Measurements from ENCODE around the gene ANKRD11.
A peak's percentile ranks its signal among the peaks of the same experiment; 100 is the strongest.

ANKRD11 gene

DNA sequence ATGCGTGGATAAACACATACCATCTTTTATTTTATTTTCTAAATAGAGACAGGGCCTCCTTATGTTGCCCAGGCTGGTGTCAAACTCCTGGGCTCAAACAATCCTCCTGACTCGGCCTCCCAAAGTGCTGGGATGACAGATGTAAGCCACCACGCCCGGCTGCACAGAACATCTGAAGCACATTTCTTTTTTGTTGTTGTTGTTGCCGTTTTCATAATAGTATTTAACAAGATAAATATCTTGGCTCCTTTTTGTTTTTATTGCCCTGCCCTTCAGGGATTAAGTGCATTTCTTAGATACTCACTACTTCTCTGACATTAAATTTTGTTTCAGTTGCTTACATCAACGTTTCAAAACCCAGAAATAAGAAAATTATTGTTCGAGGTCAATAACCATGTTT, 37.4 kb downstream of the ANKRD11 start:
- Histone ChIP-seq H3K23ac (ENCODE audit: low read length) (no peak overlapping the region), H3K36me3 (ENCODE audit: control insufficient read depth, insufficient read depth, low read length) (no peaks in the 10 kb centered on the region), H3K79me1 (ENCODE audit: low read length) (peaks cover 20% of the 10 kb centered on the region), H2BK120ac (ENCODE audit: low read depth, low read length) (no peak overlapping the region), H2AK5ac (ENCODE audit: low read length) (no peak overlapping the region), H3K27me3 (ENCODE audit: insufficient read depth, low read length, poor library complexity) (no peaks in the 10 kb centered on the region), H2BK15ac (replicated peaks; ENCODE audit: low read depth) (no peak overlapping the region), H3K56ac (ENCODE audit: low read length) (no peak overlapping the region), H3K4me2 (ENCODE audit: low read length) (no peak overlapping the region), H3K4ac (ENCODE audit: low read depth, low read length) (no peak overlapping the region), H3K18ac (ENCODE audit: low read length) (no peak overlapping the region), H3K79me2 (ENCODE audit: control insufficient read depth, insufficient read depth, low read length) (peaks cover 87% of the 10 kb centered on the region), H2BK5ac (ENCODE audit: low read length) (no peak overlapping the region), H3K4me1 (ENCODE audit: control insufficient read depth, low read depth, low read length) (peaks cover 4% of the 10 kb centered on the region), H4K8ac (ENCODE audit: low read depth, low read length) (no peak overlapping the region), H4K5ac (ENCODE audit: low read length) (no peak overlapping the region), H3K4me3 (ENCODE audit: low read length) (no peak overlapping the region), H3K9ac (ENCODE audit: low read length) (no peak overlapping the region), H3K27ac (ENCODE audit: low read depth, low read length) (no peak overlapping the region)
- DNase-seq, result no peak
- no CpG with 5 or more reads among the region's 7 CpGs for WGBS (ENCODE audit: extremely low coverage, insufficient coverage, low lambda C conversion rate)

DNA sequence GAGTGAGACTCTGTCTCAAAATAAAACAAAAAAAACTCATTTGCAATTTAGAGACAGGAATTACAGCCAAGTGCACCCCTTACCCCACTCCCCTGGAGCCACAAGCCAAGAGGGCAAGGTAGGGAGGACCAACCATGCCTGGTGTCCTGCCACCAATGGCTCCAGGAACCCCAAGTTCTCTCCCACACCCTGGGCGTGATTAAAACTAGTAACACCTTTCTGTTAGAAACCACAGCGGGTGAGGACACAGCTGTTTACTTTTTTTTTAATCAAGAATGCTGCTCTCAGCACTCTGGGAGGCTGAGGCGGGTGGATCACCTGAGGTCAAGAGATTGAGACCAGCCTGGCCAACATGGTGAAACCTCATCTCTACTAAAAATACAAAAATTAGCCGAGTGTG, 38.1 kb downstream of the ANKRD11 start:
- H2BK120ac ChIP-seq (ENCODE audit: low read depth, low read length), result no peak overlapping the region
- no peak overlapping the region for H2BK5ac ChIP-seq (ENCODE audit: low read length)
- no peak overlapping the region for H2BK15ac ChIP-seq (replicated peaks; ENCODE audit: low read depth)
- peaks cover 20% of the 10 kb centered on the region for H3K79me1 ChIP-seq (ENCODE audit: low read length)
- H4K5ac ChIP-seq (ENCODE audit: low read length), result no peak overlapping the region
- H3K36me3 ChIP-seq (ENCODE audit: control insufficient read depth, insufficient read depth, low read length), result no peaks in the 10 kb centered on the region
- no peak overlapping the region for H3K4ac ChIP-seq (ENCODE audit: low read depth, low read length)
- H3K23ac ChIP-seq (ENCODE audit: low read length), result no peak overlapping the region
- no peak overlapping the region for H3K27ac ChIP-seq (ENCODE audit: low read depth, low read length)
- H3K4me2 ChIP-seq (ENCODE audit: low read length), result no peak overlapping the region
- WGBS (ENCODE audit: extremely low coverage, insufficient coverage, low lambda C conversion rate), result no CpG with 5 or more reads among the region's 4 CpGs
- peaks cover 6% of the 10 kb centered on the region for H3K4me1 ChIP-seq (ENCODE audit: control insufficient read depth, low read depth, low read length)
- no peak overlapping the region for H2AK5ac ChIP-seq (ENCODE audit: low read length)
- no peak overlapping the region for H4K8ac ChIP-seq (ENCODE audit: low read depth, low read length)
- H3K9ac ChIP-seq (ENCODE audit: low read length), result no peak overlapping the region
- no peak for DNase-seq
- peaks cover 87% of the 10 kb centered on the region for H3K79me2 ChIP-seq (ENCODE audit: control insufficient read depth, insufficient read depth, low read length)
- H3K56ac ChIP-seq (ENCODE audit: low read length), result no peak overlapping the region
- H3K27me3 ChIP-seq (ENCODE audit: insufficient read depth, low read length, poor library complexity), result no peaks in the 10 kb centered on the region
- no peak overlapping the region for H3K4me3 ChIP-seq (ENCODE audit: low read length)
- no peak overlapping the region for H3K18ac ChIP-seq (ENCODE audit: low read length)

DNA sequence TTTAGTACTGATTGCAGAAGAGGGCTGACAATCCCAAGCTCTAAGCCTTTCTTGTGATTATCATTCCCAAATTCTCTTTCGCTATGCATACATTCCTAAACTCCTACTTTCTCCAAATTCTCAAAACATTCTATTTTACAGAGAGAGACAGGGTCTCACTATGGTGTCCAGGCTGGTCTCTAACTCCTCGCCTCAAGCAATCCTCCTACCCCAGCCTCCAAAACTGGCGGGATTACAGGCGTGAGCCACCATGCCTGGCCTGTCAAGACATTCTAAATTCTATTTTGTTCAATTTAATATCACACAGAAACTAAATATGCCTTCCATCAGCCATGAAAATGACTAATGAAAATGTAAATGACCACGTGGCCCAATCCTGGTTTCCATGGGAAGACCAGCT, 39.8 kb downstream of the ANKRD11 start:
- Histone ChIP-seq H3K79me1 (ENCODE audit: low read length) (peaks cover 19% of the 10 kb centered on the region), H3K18ac (ENCODE audit: low read length) (no peak overlapping the region), H2BK120ac (ENCODE audit: low read depth, low read length) (no peak overlapping the region), H3K36me3 (ENCODE audit: control insufficient read depth, insufficient read depth, low read length) (no peaks in the 10 kb centered on the region), H2AK5ac (ENCODE audit: low read length) (no peak overlapping the region), H3K9ac (ENCODE audit: low read length) (no peak overlapping the region), H3K27ac (ENCODE audit: low read depth, low read length) (no peak overlapping the region), H3K56ac (ENCODE audit: low read length) (no peak overlapping the region), H4K8ac (ENCODE audit: low read depth, low read length) (no peak overlapping the region), H3K4ac (ENCODE audit: low read depth, low read length) (no peak overlapping the region), H3K79me2 (ENCODE audit: control insufficient read depth, insufficient read depth, low read length) (peaks cover 87% of the 10 kb centered on the region), H3K23ac (ENCODE audit: low read length) (no peak overlapping the region), H3K4me2 (ENCODE audit: low read length) (no peak overlapping the region), H2BK15ac (replicated peaks; ENCODE audit: low read depth) (no peak overlapping the region), H3K4me1 (ENCODE audit: control insufficient read depth, low read depth, low read length) (peaks cover 7% of the 10 kb centered on the region), H2BK5ac (ENCODE audit: low read length) (no peak overlapping the region), H3K4me3 (ENCODE audit: low read length) (no peak overlapping the region), H3K27me3 (ENCODE audit: insufficient read depth, low read length, poor library complexity) (no peaks in the 10 kb centered on the region), H4K5ac (ENCODE audit: low read length) (no peak overlapping the region)
- 100% methylated on average over 1 of the region's 5 CpGs for WGBS (ENCODE audit: extremely low coverage, insufficient coverage, low lambda C conversion rate)
- no peak for DNase-seq

DNA sequence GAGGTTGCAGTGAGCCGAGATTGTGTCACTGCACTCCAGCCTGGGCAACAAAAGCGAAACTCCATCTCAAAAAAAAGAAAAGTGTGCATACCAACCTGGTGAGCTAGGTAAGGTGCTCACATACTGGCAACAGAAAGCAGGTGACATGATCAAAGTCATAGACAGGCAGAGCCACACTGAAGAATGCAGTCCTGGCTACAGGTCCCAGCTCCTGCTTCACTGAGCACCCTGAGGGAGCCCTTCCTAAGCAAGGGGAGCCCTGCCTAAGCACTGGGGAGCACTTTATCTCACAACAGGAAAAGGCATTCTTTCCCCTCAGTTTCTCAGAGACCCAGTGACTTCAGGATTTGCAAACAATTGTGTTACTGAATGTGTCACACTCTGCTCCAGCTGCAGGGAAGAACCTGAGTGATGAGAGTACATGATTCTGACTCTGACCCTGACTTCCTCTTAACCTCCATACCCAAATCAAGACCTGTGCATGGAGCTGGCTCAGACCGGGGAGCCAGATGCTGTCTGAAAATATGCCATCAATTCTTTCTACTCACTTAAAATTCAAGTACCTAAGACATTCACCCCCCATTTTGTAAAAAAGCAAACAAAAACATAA, 40.5 kb downstream of the ANKRD11 start:
- Histone ChIP-seq H4K8ac (ENCODE audit: low read depth, low read length) (no peak overlapping the region), H3K4me1 (ENCODE audit: control insufficient read depth, low read depth, low read length) (peaks cover 8% of the 10 kb centered on the region), H2AK5ac (ENCODE audit: low read length) (no peak overlapping the region), H2BK5ac (ENCODE audit: low read length) (no peak overlapping the region), H3K36me3 (ENCODE audit: control insufficient read depth, insufficient read depth, low read length) (no peaks in the 10 kb centered on the region), H4K5ac (ENCODE audit: low read length) (no peak overlapping the region), H2BK120ac (ENCODE audit: low read depth, low read length) (no peak overlapping the region), H3K4me3 (ENCODE audit: low read length) (no peak overlapping the region), H3K18ac (ENCODE audit: low read length) (no peak overlapping the region), H3K4me2 (ENCODE audit: low read length) (no peak overlapping the region), H3K23ac (ENCODE audit: low read length) (no peak overlapping the region), H2BK15ac (replicated peaks; ENCODE audit: low read depth) (no peak overlapping the region), H3K4ac (ENCODE audit: low read depth, low read length) (no peak overlapping the region), H3K27ac (ENCODE audit: low read depth, low read length) (no peak overlapping the region), H3K9ac (ENCODE audit: low read length) (no peak overlapping the region), H3K79me1 (ENCODE audit: low read length) (peaks cover 19% of the 10 kb centered on the region), H3K56ac (ENCODE audit: low read length) (no peak overlapping the region), H3K27me3 (ENCODE audit: insufficient read depth, low read length, poor library complexity) (no peaks in the 10 kb centered on the region), H3K79me2 (ENCODE audit: control insufficient read depth, insufficient read depth, low read length) (peaks cover 88% of the 10 kb centered on the region)
- DNase-seq, result peak; percentile 74
- no CpG with 5 or more reads among the region's 3 CpGs for WGBS (ENCODE audit: extremely low coverage, insufficient coverage, low lambda C conversion rate)

DNA sequence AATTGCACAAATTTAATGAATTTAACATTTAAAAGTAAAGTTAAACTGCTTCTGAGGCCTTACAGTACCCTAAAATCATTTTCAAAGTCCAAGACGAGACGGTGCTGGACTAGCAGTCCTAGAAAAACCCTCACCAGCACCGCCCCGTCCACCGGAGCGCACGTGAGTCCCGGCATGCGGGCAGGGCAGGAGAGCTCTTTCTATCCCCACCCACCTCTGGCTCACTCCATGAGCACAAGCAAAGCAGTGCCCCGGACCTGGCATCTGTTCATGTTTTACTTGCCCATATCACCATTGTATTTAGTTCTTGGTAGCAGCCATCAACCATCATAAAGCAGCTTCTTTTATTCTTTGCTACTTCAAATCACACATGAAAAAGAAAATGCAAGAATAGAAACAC, 41.7 kb downstream of the ANKRD11 start:
- Histone ChIP-seq H2BK120ac (ENCODE audit: low read depth, low read length) (no peak overlapping the region), H3K36me3 (ENCODE audit: control insufficient read depth, insufficient read depth, low read length) (no peaks in the 10 kb centered on the region), H3K23ac (ENCODE audit: low read length) (no peak overlapping the region), H3K79me1 (ENCODE audit: low read length) (peaks cover 19% of the 10 kb centered on the region), H3K79me2 (ENCODE audit: control insufficient read depth, insufficient read depth, low read length) (peaks cover 92% of the 10 kb centered on the region), H3K27ac (ENCODE audit: low read depth, low read length) (no peak overlapping the region), H3K27me3 (ENCODE audit: insufficient read depth, low read length, poor library complexity) (no peaks in the 10 kb centered on the region), H3K4ac (ENCODE audit: low read depth, low read length) (no peak overlapping the region), H2AK5ac (ENCODE audit: low read length) (no peak overlapping the region), H3K18ac (ENCODE audit: low read length) (no peak overlapping the region), H2BK5ac (ENCODE audit: low read length) (no peak overlapping the region), H3K56ac (ENCODE audit: low read length) (no peak overlapping the region), H3K4me1 (ENCODE audit: control insufficient read depth, low read depth, low read length) (peaks cover 14% of the 10 kb centered on the region), H4K8ac (ENCODE audit: low read depth, low read length) (no peak overlapping the region), H3K4me3 (ENCODE audit: low read length) (no peak overlapping the region), H2BK15ac (replicated peaks; ENCODE audit: low read depth) (no peak overlapping the region), H4K5ac (ENCODE audit: low read length) (no peak overlapping the region), H3K9ac (ENCODE audit: low read length) (no peak overlapping the region), H3K4me2 (ENCODE audit: low read length) (no peak overlapping the region)
- no peak for DNase-seq
- WGBS (ENCODE audit: extremely low coverage, insufficient coverage, low lambda C conversion rate), result no CpG with 5 or more reads among the region's 10 CpGs

DNA sequence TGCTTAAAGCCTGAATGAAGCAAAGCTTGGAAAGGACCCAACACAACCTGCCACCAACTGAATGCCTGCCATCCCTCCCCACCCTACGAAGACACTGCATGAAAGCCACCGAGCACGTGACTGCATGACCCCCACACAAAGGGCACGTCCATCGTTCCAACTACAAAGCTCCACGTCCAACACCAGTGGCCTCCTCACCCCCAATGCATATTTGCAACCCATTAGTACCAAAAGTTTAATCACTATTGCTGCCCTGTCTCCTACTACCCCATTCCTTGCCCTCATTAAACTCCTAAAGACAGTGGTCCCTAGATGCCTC, 43.4 kb downstream of the ANKRD11 start:
- Histone ChIP-seq H3K27me3 (ENCODE audit: insufficient read depth, low read length, poor library complexity) (no peaks in the 10 kb centered on the region), H3K36me3 (ENCODE audit: control insufficient read depth, insufficient read depth, low read length) (no peaks in the 10 kb centered on the region), H3K27ac (ENCODE audit: low read depth, low read length) (no peak overlapping the region), H2BK15ac (replicated peaks; ENCODE audit: low read depth) (no peak overlapping the region), H2AK5ac (ENCODE audit: low read length) (no peak overlapping the region), H3K56ac (ENCODE audit: low read length) (no peak overlapping the region), H2BK120ac (ENCODE audit: low read depth, low read length) (no peak overlapping the region), H3K9ac (ENCODE audit: low read length) (no peak overlapping the region), H3K4ac (ENCODE audit: low read depth, low read length) (no peak overlapping the region), H4K8ac (ENCODE audit: low read depth, low read length) (no peak overlapping the region), H4K5ac (ENCODE audit: low read length) (no peak overlapping the region), H3K4me3 (ENCODE audit: low read length) (no peak overlapping the region), H3K23ac (ENCODE audit: low read length) (no peak overlapping the region), H3K4me2 (ENCODE audit: low read length) (no peak overlapping the region), H3K4me1 (ENCODE audit: control insufficient read depth, low read depth, low read length) (peaks cover 19% of the 10 kb centered on the region), H3K79me2 (ENCODE audit: control insufficient read depth, insufficient read depth, low read length) (peaks cover 93% of the 10 kb centered on the region), H2BK5ac (ENCODE audit: low read length) (no peak overlapping the region), H3K18ac (ENCODE audit: low read length) (no peak overlapping the region), H3K79me1 (ENCODE audit: low read length) (peaks cover 23% of the 10 kb centered on the region)
- WGBS (ENCODE audit: extremely low coverage, insufficient coverage, low lambda C conversion rate), result no CpG with 5 or more reads among the region's 6 CpGs
- no peak for DNase-seq
